Measurements from ENCODE around the gene NCR3LG1. TPM values are rescaled to one million over a fixed set of nuclear protein-coding genes. Genes with fewer than 3 reads are reported as not detected.
A peak's percentile ranks its signal among the peaks of the same experiment; 100 is the strongest.

NCR3LG1 gene
- total RNA-seq, 2 experiments from 2014 or later, result 0.15 TPM

DNA sequence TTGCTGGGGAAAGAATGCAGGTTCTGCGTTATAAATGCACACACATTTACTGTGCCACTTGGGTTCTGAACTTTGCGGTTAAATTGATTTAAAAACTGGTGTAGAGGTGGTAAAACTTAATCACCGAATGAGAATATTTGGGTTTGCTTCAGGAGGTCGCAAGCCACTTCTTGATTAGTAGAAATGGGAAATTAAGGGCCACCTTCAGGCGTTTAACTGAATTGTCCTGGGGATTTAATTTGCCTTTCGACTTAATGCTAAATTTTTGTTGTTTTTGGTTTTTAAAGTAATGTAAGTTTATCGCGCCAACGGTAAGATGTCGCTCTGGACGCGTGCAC is 459 bp upstream of the NCR3LG1 start:
- CTCF ChIA-PET, result interaction anchor here (0.6 kb wide), 1 partner anchor 153 kb away, joined by 3 read pairs; no protein-coding TSS in a partner anchor
- POLR2A ChIA-PET, result no interaction called here
- no peak overlapping the region for H3K27ac Mint-ChIP-seq
- H3K27me3 Mint-ChIP-seq, result peaks cover 48% of the 10 kb centered on the region
- H3K4me3 Mint-ChIP-seq, result peak overlapping the region; percentile 52
- no peaks in the 10 kb centered on the region for H3K36me3 Mint-ChIP-seq (ENCODE audit: low read depth)
- no peak for DNase-seq
- peaks cover 35% of the 10 kb centered on the region for H3K4me1 Mint-ChIP-seq
- H3K9me3 Mint-ChIP-seq, result no peaks in the 10 kb centered on the region

DNA sequence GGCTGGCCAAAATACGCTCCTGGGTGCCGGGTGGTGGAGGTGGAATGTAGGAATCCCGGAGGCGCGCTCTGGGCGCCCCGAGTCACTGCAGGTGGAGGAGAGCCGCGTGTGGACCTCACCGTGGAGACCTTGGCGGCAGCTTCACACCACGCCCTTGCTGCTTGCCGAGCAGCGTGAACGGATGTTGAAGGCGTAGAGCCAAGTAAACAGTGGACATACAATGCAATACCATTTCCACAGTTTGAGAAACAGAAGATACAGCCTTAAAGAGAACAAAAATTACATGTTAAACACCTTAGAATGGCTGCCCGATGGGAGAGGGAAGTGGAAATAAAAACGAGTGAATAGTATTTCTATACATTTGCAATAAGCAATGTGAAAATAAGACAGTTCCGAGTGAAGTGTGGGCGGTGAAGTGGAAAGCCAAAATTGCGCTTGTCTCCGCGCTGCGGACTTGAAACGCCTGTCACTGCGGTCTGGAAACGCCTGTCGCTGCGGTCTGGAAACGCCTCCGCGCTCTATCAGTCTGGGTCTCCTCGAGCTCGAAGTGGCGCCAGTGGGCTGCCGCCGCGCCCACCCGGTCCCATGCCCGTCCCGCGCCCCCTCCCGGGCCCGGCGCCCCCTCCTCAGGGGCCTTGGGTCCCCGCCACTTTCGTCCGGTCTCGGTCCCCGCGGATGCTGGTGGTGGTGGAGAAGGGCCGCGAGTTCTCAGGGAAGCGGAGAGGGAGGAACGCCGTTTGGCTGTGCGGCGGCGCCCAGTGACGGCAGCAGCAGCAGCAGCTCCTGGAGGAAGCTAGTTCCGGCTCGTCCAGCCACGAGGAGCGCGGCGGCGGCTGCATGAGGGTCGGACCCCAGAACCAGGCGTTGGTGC is 1.6 kb downstream of the NCR3LG1 start:
- no peaks in the 10 kb centered on the region for H3K36me3 Mint-ChIP-seq (ENCODE audit: low read depth)
- ChIA-PET POLR2A (interaction anchor here (0.9 to 1.6 kb wide), 5 partner anchors 31 to 237 kb away, joined by 3 to 6 read pairs (median 3); partner anchors contain the start of genes NUCB2 and PIK3C2A), CTCF (interaction anchor here (0.5 to 2.4 kb wide), 10 partner anchors 20 to 175 kb away, joined by 3 to 13 read pairs (median 4); partner anchors contain the start of genes KCNJ11 and NUCB2)
- peaks cover 35% of the 10 kb centered on the region for H3K4me1 Mint-ChIP-seq
- H3K9me3 Mint-ChIP-seq, result no peaks in the 10 kb centered on the region
- peak overlapping the region; percentile 9 for H3K27ac Mint-ChIP-seq
- DNase-seq, result peak; percentile 44
- H3K4me3 Mint-ChIP-seq, result peak overlapping the region; percentile 73
- H3K27me3 Mint-ChIP-seq, result peaks cover 48% of the 10 kb centered on the region

DNA sequence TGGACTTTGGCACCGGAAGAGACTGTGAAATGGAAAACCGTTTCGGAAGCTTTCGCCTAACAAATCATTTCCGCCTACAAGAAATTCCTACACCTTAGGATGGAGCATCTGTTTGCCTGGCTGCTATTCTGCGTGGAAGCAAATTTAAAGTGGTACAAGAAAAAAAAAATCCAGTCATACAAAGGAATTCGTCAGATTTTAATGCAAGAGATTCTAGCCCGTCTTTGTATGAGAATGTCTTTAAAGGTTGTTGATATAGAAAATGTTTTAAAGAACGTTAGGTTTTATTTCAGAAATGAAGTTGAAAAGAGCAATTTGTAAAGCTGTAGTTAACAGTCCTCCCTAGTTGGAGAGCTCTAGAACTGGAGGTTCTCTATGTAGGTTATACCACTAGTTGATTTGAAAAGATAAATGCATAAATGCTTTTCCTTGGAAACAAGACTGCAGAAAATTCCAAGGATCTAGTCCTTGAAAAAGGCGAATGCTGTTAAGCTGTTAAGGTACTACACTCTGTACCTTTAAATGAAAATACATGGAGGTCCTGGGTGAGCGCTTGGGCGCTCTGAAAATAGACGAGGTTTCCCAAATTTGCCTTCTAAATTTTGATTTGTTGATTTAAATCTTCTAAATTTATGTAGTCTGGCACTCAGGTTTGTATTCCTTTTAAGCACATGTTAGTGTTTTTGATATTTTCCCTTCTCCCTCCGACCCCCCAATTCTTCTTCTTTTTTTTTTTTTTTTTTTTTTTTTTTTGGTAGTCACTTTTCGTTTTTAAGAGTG is 2.4 kb downstream of the NCR3LG1 start:
- no peak for DNase-seq
- POLR2A ChIA-PET, result interaction anchor here (0.6 to 1.6 kb wide), 7 partner anchors 16 to 238 kb away, joined by 3 to 6 read pairs (median 3); partner anchors contain the start of genes NUCB2 and PIK3C2A
- CTCF ChIA-PET, result interaction anchor here (0.5 to 2.4 kb wide), 16 partner anchors 9 to 174 kb away, joined by 3 to 13 read pairs (median 4); partner anchors contain the start of genes KCNJ11 and NUCB2
- Mint-ChIP-seq H3K9me3 (no peaks in the 10 kb centered on the region), H3K27me3 (peaks cover 44% of the 10 kb centered on the region), H3K4me1 (peaks cover 35% of the 10 kb centered on the region), H3K4me3 (peak overlapping the region; percentile 73), H3K36me3 (ENCODE audit: low read depth) (no peaks in the 10 kb centered on the region), H3K27ac (no peak overlapping the region)

DNA sequence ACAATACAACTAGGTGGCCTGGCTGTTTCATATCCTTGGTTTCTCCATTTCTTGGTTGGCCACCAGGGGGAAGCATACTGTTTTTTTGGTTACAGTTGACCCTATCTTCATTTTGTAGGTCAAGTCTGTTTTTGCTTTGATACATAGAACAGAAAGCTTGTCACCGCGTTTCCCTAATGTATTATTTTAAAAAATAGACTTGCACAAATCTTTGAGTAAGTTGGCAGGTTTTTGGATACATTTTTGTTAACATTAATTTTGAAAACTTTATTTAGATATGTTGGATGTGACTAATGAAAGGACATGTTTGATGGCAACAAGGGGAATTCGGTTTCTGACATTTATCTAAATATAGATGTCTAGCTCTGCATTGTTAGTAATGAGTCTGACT is 3.0 kb downstream of the NCR3LG1 start:
- peak; percentile 64 for DNase-seq
- Mint-ChIP-seq H3K4me3 (no peak overlapping the region), H3K27ac (no peak overlapping the region), H3K36me3 (ENCODE audit: low read depth) (no peaks in the 10 kb centered on the region), H3K27me3 (peaks cover 39% of the 10 kb centered on the region), H3K4me1 (peaks cover 35% of the 10 kb centered on the region), H3K9me3 (no peaks in the 10 kb centered on the region)
- ChIA-PET CTCF (interaction anchor here (0.7 to 2.4 kb wide), 11 partner anchors 10 to 174 kb away, joined by 3 to 13 read pairs (median 4); partner anchors contain the start of genes KCNJ11 and NUCB2), POLR2A (interaction anchor here (0.6 to 1.6 kb wide), 4 partner anchors 17 to 239 kb away, joined by 3 to 6 read pairs (median 4); partner anchors contain the start of gene NUCB2)

DNA sequence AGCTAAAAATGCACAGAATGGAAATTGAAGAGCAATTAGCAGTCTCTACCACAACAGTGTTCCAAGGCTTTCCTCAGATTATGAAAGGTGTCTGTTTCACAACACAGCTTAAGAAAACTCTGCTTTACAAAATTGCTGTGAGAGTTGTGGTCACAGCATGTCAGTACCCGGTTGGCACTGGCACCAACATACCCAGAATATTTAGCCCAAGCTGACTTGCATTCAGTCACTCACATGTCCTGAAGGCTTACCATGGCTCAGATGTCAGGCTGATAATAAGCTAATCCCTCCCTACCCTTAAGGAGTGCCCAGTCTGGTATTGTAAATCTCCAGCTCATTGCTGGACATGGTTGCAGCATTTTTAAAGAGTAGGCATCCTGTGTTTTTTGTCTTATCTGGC is 14.9 kb downstream of the NCR3LG1 start:
- Mint-ChIP-seq H3K9me3 (peaks cover 27% of the 10 kb centered on the region), H3K27me3 (no peaks in the 10 kb centered on the region), H3K36me3 (ENCODE audit: low read depth) (peaks cover 10% of the 10 kb centered on the region), H3K4me1 (peaks cover 11% of the 10 kb centered on the region), H3K27ac (no peak overlapping the region), H3K4me3 (no peak overlapping the region)
- CTCF ChIA-PET, result interaction anchor here (1.2 to 2.9 kb wide), 3 partner anchors 8 to 20 kb away, joined by 3 to 8 read pairs (median 5); no protein-coding TSS in a partner anchor
- POLR2A ChIA-PET, result no interaction called here
- no peak for DNase-seq

DNA sequence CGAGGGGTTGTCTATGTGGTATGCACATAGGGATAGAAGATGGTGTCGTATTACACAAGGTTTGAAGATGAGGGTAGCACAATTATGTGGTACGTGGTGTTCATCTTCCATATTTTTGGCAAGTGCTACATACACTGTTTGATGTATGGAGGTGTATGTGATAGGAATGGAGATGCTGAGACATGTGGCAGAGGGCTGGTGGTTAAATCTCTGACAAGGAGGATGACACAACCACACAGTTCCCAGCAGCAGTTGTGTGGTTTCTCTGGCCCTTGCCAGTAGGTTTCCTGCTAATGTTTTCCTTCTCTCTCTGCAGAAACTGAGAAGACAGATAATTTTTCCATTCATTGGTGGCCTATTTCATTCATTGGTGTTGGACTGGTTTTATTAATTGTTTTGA is 17.0 kb downstream of the NCR3LG1 start:
- H3K27ac Mint-ChIP-seq, result no peak overlapping the region
- no peak for DNase-seq
- peaks cover 43% of the 10 kb centered on the region for H3K9me3 Mint-ChIP-seq
- peaks cover 11% of the 10 kb centered on the region for H3K4me1 Mint-ChIP-seq
- POLR2A ChIA-PET, result no interaction called here
- peaks cover 16% of the 10 kb centered on the region for H3K36me3 Mint-ChIP-seq (ENCODE audit: low read depth)
- H3K27me3 Mint-ChIP-seq, result no peaks in the 10 kb centered on the region
- CTCF ChIA-PET, result no interaction called here
- H3K4me3 Mint-ChIP-seq, result no peak overlapping the region

DNA sequence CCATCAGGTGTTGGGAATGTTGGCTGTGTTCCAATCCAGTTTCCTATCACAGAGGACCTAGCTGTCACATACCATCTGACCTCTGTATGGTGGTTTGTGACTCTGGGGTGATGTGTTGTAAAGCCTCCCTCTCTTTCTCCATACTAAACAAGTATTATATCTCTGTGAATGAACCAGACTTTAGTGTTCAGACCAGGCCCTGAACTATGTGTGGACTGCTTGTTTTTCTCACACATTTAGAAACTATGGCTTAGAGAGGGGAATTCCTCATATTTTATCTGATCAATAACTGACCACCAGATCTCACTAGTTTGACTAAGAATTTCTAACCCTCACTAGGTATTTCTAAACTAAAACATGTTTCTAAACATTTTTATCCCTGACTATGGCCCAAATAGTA is 17.5 kb downstream of the NCR3LG1 start:
- Mint-ChIP-seq H3K27me3 (no peaks in the 10 kb centered on the region), H3K27ac (no peak overlapping the region), H3K9me3 (peaks cover 43% of the 10 kb centered on the region), H3K36me3 (ENCODE audit: low read depth) (peaks cover 16% of the 10 kb centered on the region), H3K4me3 (no peak overlapping the region), H3K4me1 (peaks cover 11% of the 10 kb centered on the region)
- no peak for DNase-seq
- CTCF ChIA-PET, result no interaction called here
- POLR2A ChIA-PET, result no interaction called here

DNA sequence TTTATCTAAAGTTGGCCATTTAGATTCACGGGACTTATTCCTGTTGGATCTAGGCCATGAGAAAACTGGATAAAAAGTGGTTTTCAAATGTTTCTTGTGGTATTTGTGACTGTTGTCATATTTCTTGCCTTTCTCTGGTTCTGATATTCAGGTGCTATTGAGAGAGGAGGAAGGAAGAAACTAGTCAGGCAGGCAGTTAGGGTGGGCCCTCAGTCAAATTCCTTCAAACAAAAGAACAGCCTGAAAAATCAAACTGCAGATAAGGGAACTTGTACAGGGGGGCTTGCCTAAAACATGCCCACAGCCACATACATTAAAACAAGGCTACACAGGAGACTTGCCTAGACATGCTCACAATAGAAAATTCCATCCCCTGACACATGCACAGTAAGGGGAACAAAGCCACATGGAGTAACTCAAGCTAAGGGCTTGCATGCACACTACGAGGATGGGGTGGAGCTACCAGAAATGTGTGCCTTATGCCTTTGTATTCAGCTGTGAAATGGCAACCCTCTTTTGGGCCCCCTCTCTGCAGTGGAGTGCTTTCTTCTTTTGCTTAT is 18.2 kb downstream of the NCR3LG1 start:
- Mint-ChIP-seq H3K27ac (no peak overlapping the region), H3K36me3 (ENCODE audit: low read depth) (peaks cover 16% of the 10 kb centered on the region), H3K9me3 (peaks cover 43% of the 10 kb centered on the region), H3K4me3 (no peak overlapping the region), H3K27me3 (no peaks in the 10 kb centered on the region), H3K4me1 (peaks cover 11% of the 10 kb centered on the region)
- CTCF ChIA-PET, result no interaction called here
- POLR2A ChIA-PET, result no interaction called here
- no peak for DNase-seq

DNA sequence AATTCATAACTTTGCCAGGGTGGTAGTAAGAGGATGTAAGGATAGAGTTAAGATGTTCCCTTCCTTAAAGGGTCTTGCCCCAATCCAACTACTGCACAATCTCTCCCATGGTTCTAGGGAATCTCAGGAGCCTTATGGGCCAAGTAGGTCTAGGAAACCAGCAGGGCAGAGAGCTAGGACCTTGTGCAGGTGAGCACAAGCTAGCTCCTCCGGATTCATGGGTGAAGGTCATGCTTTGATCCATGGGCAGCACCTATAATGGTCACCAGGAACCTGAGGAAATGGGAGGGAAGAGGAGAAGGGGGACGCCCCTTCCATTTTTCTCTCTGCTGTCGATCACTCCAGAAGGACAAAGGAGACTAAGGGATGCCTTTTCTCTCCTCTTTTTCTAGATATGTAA is 20.0 kb downstream of the NCR3LG1 start:
- ChIA-PET CTCF (no interaction called here), POLR2A (no interaction called here)
- Mint-ChIP-seq H3K27ac (no peak overlapping the region), H3K4me1 (peaks cover 11% of the 10 kb centered on the region), H3K4me3 (no peak overlapping the region), H3K36me3 (ENCODE audit: low read depth) (peaks cover 16% of the 10 kb centered on the region), H3K9me3 (peaks cover 43% of the 10 kb centered on the region), H3K27me3 (no peaks in the 10 kb centered on the region)
- no peak for DNase-seq

DNA sequence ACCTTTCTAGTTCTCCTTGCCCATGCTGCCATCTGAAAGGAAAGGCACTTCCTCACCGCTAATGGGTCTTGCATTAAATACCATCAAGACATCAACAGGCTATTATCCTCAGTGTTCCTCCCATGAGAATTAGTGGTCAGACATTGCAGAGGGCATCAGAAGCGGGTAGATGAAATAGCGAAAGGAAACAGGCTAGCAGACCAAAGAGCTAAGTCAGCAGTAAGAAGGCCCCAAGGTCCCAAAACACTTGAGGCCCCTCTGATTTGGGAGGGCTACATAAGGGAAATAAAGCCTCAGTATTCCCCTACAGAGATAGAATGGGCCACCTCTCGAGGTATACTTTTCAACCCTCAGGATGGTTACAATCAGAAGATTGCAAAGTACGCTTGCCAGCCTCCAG is 23.9 kb downstream of the NCR3LG1 start:
- ChIA-PET POLR2A (no interaction called here), CTCF (no interaction called here)
- no peaks in the 10 kb centered on the region for H3K27me3 Mint-ChIP-seq
- H3K27ac Mint-ChIP-seq, result no peak overlapping the region
- H3K36me3 Mint-ChIP-seq (ENCODE audit: low read depth), result peaks cover 9% of the 10 kb centered on the region
- H3K9me3 Mint-ChIP-seq, result peaks cover 24% of the 10 kb centered on the region
- no peak for DNase-seq
- H3K4me1 Mint-ChIP-seq, result no peaks in the 10 kb centered on the region
- H3K4me3 Mint-ChIP-seq, result no peak overlapping the region

DNA sequence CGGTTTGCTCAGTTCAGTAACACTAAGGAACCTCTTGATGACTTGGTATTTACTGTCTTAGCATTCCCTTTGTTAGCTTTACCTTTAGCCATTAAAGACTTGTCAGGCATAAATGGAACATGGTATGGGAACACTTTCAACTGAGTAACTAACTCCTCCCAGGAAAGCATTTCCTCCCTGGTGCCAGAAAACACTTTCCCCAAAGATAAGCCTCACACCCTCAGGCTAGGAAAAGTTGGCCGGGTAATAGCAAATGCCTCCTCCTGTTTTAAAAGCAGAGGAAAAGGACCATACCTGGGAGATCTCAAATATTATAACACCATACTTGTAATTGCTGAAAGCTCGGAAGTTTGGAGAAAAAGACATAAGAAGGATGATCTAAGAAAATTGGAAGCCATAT is 24.9 kb downstream of the NCR3LG1 start:
- Mint-ChIP-seq H3K9me3 (peaks cover 16% of the 10 kb centered on the region), H3K4me1 (no peaks in the 10 kb centered on the region), H3K36me3 (ENCODE audit: low read depth) (peaks cover 7% of the 10 kb centered on the region), H3K27ac (no peak overlapping the region), H3K27me3 (peaks cover 2% of the 10 kb centered on the region), H3K4me3 (no peak overlapping the region)
- ChIA-PET CTCF (no interaction called here), POLR2A (no interaction called here)
- DNase-seq, result no peak

DNA sequence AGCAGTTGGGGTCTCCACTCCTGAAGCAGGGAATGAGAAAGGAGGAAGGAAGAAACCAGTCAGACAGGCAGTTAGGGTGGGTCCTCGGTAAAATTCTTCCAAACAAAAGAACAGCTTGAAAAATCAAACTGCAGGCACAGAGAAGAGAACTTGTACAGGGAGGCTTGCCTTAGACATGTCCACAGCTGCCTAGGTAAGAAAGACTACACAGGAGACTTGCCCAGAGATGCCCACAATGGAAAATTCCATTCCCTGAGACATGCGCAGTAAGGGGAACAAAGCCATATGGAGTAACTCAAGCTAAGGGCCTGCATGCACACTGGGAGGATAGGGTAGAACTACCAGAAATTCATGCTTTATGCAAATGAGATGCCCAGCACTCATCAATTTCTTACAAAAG is 27.1 kb downstream of the NCR3LG1 start:
- no peaks in the 10 kb centered on the region for H3K9me3 Mint-ChIP-seq
- H3K4me3 Mint-ChIP-seq, result no peak overlapping the region
- H3K4me1 Mint-ChIP-seq, result no peaks in the 10 kb centered on the region
- no peaks in the 10 kb centered on the region for H3K36me3 Mint-ChIP-seq (ENCODE audit: low read depth)
- POLR2A ChIA-PET, result no interaction called here
- no peak overlapping the region for H3K27ac Mint-ChIP-seq
- DNase-seq, result no peak
- H3K27me3 Mint-ChIP-seq, result peaks cover 2% of the 10 kb centered on the region
- CTCF ChIA-PET, result no interaction called here
